GM10248 (cell line): ENCODE results near the gene SYK.

Source experiments
- CTCF ChIA-PET: fragments of 300-600 bp; sonication (Branson Sonifier 250); formaldehyde crosslinking; extraction: SDS; loops from one replicate; lab custom pipeline; 2021; ENCODE audit warnings: antibody characterized with exemption; lab: Yijun Ruan, JAX
- POLR2A ChIA-PET: fragments of 350-650 bp; sonication (Branson Sonifier 250); formaldehyde crosslinking; extraction: SDS; loops from one replicate; lab custom pipeline; 2020; ENCODE audit warnings: antibody characterized with exemption; lab: Yijun Ruan, JAX
- DNase-seq: peaks from one replicate; pipeline ENCODE4 v3.0.0; 2012; ENCODE audit errors: extremely low spot score
- CTCF ChIP-seq: IDR thresholded peaks from 2 replicates; pipeline ENCODE4 v1.5.1; 2012; ENCODE audit warnings: mild to moderate bottlenecking, low read depth; ENCODE audit errors: extremely low read depth, missing control alignments, control extremely low read depth

The SYK gene

DNA sequence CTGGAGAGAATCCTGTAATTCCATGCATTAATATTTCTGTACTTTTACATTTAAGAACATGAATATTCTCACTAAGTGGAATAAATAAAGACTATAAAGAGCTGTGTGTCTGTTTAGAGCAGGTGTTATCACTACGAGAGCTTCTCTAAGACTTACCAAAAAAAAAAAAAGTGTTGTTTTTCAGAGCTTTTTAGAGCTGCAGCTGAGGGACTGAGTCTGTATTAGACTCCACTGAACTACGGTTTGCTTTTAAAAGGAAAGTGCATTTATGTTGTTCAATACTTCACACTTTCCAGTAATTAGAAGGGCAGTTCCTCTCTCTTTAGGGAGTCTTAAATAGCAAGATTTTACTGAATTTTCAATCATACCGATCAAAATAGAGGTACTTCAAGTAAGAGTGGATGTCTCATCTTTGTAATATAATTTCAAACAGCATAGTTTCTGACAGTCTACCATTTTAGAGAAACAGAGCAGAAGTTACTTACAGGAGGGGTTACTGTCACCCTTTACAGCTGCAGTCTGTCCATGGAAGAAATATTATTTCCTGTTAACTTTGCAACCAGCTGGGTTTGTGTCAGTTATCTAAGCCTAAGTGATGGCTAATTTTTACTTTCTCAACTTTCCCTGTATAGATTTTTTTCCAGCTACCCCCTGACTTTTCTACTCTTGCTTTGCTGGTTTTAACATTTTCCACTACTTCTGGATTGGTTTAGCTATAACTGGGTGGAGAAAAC, 2.4 kb downstream of the SYK start:
- no peak for DNase-seq
- no peak for TF ChIP-seq CTCF
- ChIA-PET POLR2A (no interaction called here), CTCF (interaction anchor here (0.9 to 1.6 kb wide), 6 partner anchors 10 to 1206 kb away, joined by 3 to 6 read pairs (median 3); no protein-coding TSS in a partner anchor)

DNA sequence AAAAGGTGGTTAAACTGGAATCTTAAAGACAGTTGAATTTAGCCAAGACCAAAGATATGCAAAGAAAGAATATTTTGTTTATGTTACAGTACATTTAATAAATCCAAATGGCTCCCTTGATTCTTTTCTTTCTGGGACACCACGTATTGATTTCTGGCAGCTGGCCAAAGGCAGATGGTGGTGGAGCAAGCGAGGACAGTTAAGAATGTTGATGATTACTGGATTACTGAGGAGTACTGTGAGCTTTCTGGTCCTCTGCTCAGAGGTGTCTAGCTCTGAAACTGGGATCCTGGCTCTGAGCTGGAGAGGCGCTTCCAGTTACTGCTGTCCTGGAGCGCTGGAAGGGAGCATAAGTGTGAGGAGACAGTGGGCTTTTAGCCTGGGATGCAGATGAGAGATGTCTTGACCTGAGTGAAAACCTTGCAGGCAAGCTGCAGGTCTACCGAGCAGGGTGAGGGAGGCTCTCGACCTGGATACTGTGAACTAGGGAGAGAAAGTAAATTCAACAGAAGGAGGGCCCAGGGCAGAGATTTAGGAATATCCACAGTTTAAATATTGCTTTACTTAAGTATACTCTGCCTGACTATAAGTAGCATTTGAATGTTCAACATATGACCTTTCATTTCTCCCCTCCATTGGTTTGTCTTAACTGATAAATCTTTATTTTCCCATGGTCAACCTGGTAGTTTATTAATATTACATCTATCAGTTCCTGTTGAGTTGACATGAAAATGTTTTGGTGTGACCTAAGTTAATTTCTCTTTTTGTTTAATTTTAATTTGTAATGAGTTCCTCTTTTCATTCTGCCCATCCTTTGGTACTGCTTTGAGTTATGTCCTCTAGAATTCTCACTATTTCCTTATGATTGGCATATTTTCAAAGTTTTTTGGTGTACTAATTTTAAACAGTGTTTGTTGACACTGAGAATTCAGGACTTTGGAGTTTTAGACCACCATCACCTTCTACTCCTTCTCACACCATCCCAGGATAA, 3.7 kb downstream of the SYK start:
- no peak for TF ChIP-seq CTCF
- DNase-seq, result no peak
- ChIA-PET CTCF (interaction anchor here (1.1 to 1.6 kb wide), 5 partner anchors 8 to 1207 kb away, joined by 3 to 5 read pairs (median 3); no protein-coding TSS in a partner anchor), POLR2A (no interaction called here)

GRCh38 chr9:90807006-90807405, 5.4 kb downstream of the SYK start:
- no peak for DNase-seq
- no peak for TF ChIP-seq CTCF
- CTCF ChIA-PET, result interaction anchor here (1.2 to 4.2 kb wide), 3 partner anchors 19 to 664 kb away, joined by 3 to 19 read pairs (median 3); no protein-coding TSS in a partner anchor
- POLR2A ChIA-PET, result no interaction called here

DNA sequence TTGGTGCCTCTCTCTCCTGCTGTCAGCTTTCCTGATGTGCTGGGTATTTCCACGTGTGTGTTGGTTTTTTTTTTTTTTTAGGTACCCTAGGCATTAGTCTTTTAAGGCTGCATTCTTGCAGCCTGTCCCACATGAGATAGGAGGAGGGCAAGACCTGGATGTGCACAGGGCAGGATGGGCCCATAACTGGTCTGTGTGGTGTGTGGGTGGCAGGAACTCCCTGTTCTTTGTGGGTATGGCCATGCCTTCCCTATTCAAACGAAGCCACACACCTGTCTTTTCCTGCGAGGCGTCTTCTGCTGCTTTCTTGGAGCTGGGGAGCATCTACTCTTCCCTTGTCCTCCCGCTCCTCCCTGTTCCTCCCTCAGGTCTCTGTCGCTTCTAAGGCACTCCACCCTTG, 6.8 kb downstream of the SYK start:
- CTCF ChIA-PET, result interaction anchor here (1.2 to 4.2 kb wide), 4 partner anchors 18 to 62 kb away, joined by 3 to 19 read pairs (median 3); no protein-coding TSS in a partner anchor
- no peak for DNase-seq
- TF ChIP-seq CTCF, result no peak
- POLR2A ChIA-PET, result no interaction called here

- ChIA-PET CTCF (interaction anchor here (0.6 to 4.2 kb wide), 7 partner anchors 8 to 53 kb away, joined by 3 to 19 read pairs (median 3); no protein-coding TSS in a partner anchor), POLR2A (interaction anchor here (0.9 kb wide), 1 partner anchor 20 kb away, joined by 3 read pairs; no protein-coding TSS in a partner anchor)
- TF ChIP-seq CTCF, result no peak
- DNase-seq, result no peak
Observed at GRCh38 chr9:90808890-90809685, 7.5 kb downstream of the SYK start.
